Astrocyte (in vitro differentiated cells and primary cell): ENCODE data around the gene STRA8. TPM values are rescaled to one million over a fixed set of nuclear protein-coding genes. Genes with fewer than 3 reads are reported as not detected.

Source experiments
- DNase-seq: peaks from one replicate; pipeline ENCODE4 v3.0.0-alpha.2; 2010; ENCODE audit warnings: low read depth
- FAIRE-seq: peaks from 2 replicates; lab custom pipeline; 2011; peaks lifted over from hg19 to GRCh38; lab: Jason Lieb, UNC
- H2AFZ ChIP-seq: 2 replicates; pipeline ENCODE4 v1.6.0; 2012; ENCODE audit warnings: low read depth, low read length, inconsistent platforms
- H3K27ac ChIP-seq: 2 replicates; pipeline ENCODE4 v1.5.1; 2011; ENCODE audit warnings: low read depth, low read length, inconsistent platforms
- H3K27me3 ChIP-seq: 2 replicates; pipeline ENCODE4 v1.6.0; 2011; ENCODE audit warnings: low read length, inconsistent platforms; ENCODE audit not compliant: insufficient read depth
- H3K36me3 ChIP-seq: 2 replicates; pipeline ENCODE4 v1.5.1; 2011; ENCODE audit warnings: low read length, inconsistent platforms; ENCODE audit not compliant: insufficient read depth
- H3K4me1 ChIP-seq: 2 replicates; pipeline ENCODE4 v1.5.1; 2011; ENCODE audit warnings: low read length, inconsistent platforms; ENCODE audit not compliant: insufficient read depth
- H3K4me2 ChIP-seq: 2 replicates; pipeline ENCODE4 v1.6.0; 2012; ENCODE audit warnings: low read length, inconsistent platforms
- H3K4me3 ChIP-seq: 2 replicates; pipeline ENCODE4 v1.5.1; 2011; ENCODE audit warnings: low read depth, mild to moderate bottlenecking, low read length, inconsistent platforms; ENCODE audit not compliant: insufficient read depth
- H3K79me2 ChIP-seq: 2 replicates; pipeline ENCODE4 v1.6.0; 2012; ENCODE audit warnings: mild to moderate bottlenecking, low read length, inconsistent platforms; ENCODE audit not compliant: insufficient read depth
- H3K9ac ChIP-seq: 2 replicates; pipeline ENCODE4 v1.6.0; 2012; ENCODE audit warnings: mild to moderate bottlenecking, low read length, inconsistent platforms
- H3K9me3 ChIP-seq: 2 replicates; pipeline ENCODE4 v1.5.1; 2012; ENCODE audit warnings: low read depth, mild to moderate bottlenecking, low read length, inconsistent platforms; ENCODE audit not compliant: insufficient read depth
- H4K20me1 ChIP-seq: 2 replicates; pipeline ENCODE4 v1.6.0; 2012; ENCODE audit warnings: low read length, inconsistent platforms; ENCODE audit not compliant: insufficient read depth
- H3K27ac Mint-ChIP-seq: one replicate; pipeline ENCODE4 v1.8.0; 2021; ENCODE audit warnings: mild to moderate bottlenecking, mixed read lengths; ENCODE audit not compliant: unreplicated experiment
- H3K27me3 Mint-ChIP-seq: one replicate; pipeline ENCODE4 v1.8.0; 2021; ENCODE audit warnings: low read depth, mixed read lengths; ENCODE audit not compliant: unreplicated experiment
- H3K36me3 Mint-ChIP-seq: one replicate; pipeline ENCODE4 v1.8.0; 2021; ENCODE audit warnings: low read depth, mixed read lengths; ENCODE audit not compliant: unreplicated experiment
- H3K4me1 Mint-ChIP-seq: one replicate; pipeline ENCODE4 v1.8.0; 2021; ENCODE audit warnings: low read depth, mixed read lengths; ENCODE audit not compliant: unreplicated experiment
- H3K4me3 Mint-ChIP-seq: one replicate; pipeline ENCODE4 v1.8.0; 2021; ENCODE audit warnings: mild to moderate bottlenecking, moderate library complexity, mixed read lengths; ENCODE audit not compliant: unreplicated experiment
- H3K9me3 Mint-ChIP-seq: one replicate; pipeline ENCODE4 v1.8.0; 2021; ENCODE audit warnings: mild to moderate bottlenecking, mixed read lengths; ENCODE audit not compliant: unreplicated experiment
- CTCF ChIP-seq: IDR thresholded peaks from 2 replicates; pipeline ENCODE4 v1.5.1; 2011; ENCODE audit warnings: low read depth, mild to moderate bottlenecking, inconsistent platforms, low read length, moderate library complexity; ENCODE audit not compliant: insufficient read depth
- EZH2 ChIP-seq: IDR thresholded peaks from 2 replicates; pipeline ENCODE4 v1.6.1; 2012; ENCODE audit warnings: mild to moderate bottlenecking, low read length, inconsistent platforms; ENCODE audit not compliant: insufficient read depth
- total RNA-seq: library from RNA; stranded (reverse); gene quantifications from 2 replicates; pipeline ENCODE4 v1.2.1, GENCODE V29; 2021

The STRA8 gene
- total RNA-seq, 1 donor from 2014 or later, result not detected

- no peaks in the 10 kb centered on the region for H3K36me3 ChIP-seq
- DNase-seq (no peak), FAIRE-seq (no peak)
- peaks cover 3% of the 10 kb centered on the region for H3K27me3 ChIP-seq
- no peaks in the 10 kb centered on the region for H3K36me3 Mint-ChIP-seq
- H3K27me3 Mint-ChIP-seq, result peaks cover 6% of the 10 kb centered on the region
- peaks cover 7% of the 10 kb centered on the region for H3K4me1 ChIP-seq
- H3K9me3 Mint-ChIP-seq, result peaks cover 9% of the 10 kb centered on the region
- no peak overlapping the region for H3K27ac ChIP-seq
- H2AFZ ChIP-seq, result no peak overlapping the region
- no peak overlapping the region for H3K4me3 Mint-ChIP-seq
- no peak overlapping the region for H3K9ac ChIP-seq
- H3K4me3 ChIP-seq, result no peak overlapping the region
- H3K27ac Mint-ChIP-seq, result no peak overlapping the region
- no peak for TF ChIP-seq CTCF
- TF ChIP-seq EZH2, result no peak
- peaks cover 17% of the 10 kb centered on the region for H3K4me1 Mint-ChIP-seq
- no peak overlapping the region for H3K4me2 ChIP-seq
- H3K79me2 ChIP-seq, result no peaks in the 10 kb centered on the region
- H4K20me1 ChIP-seq, result no peaks in the 10 kb centered on the region
- H3K9me3 ChIP-seq, result peaks cover 11% of the 10 kb centered on the region
Measured at GRCh38 chr7:135262623-135263320, 29.1 kb downstream of the STRA8 start.

GRCh38 chr7:135263321-135263970 is 29.8 kb downstream of the STRA8 start:
- no peak overlapping the region for H3K27ac ChIP-seq
- Mint-ChIP-seq H3K27me3 (peaks cover 8% of the 10 kb centered on the region), H3K4me1 (peaks cover 17% of the 10 kb centered on the region), H3K27ac (no peak overlapping the region), H3K36me3 (no peaks in the 10 kb centered on the region), H3K9me3 (peaks cover 9% of the 10 kb centered on the region), H3K4me3 (no peak overlapping the region)
- no peaks in the 10 kb centered on the region for H4K20me1 ChIP-seq
- H3K9me3 ChIP-seq, result peaks cover 11% of the 10 kb centered on the region
- no peaks in the 10 kb centered on the region for H3K36me3 ChIP-seq
- no peak overlapping the region for H3K4me2 ChIP-seq
- DNase-seq, result no peak
- peaks cover 7% of the 10 kb centered on the region for H3K4me1 ChIP-seq
- no peak for FAIRE-seq
- H3K4me3 ChIP-seq, result no peak overlapping the region
- TF ChIP-seq EZH2 (no peak), CTCF (no peak)
- no peaks in the 10 kb centered on the region for H3K79me2 ChIP-seq
- H3K27me3 ChIP-seq, result peaks cover 3% of the 10 kb centered on the region
- no peak overlapping the region for H3K9ac ChIP-seq
- no peak overlapping the region for H2AFZ ChIP-seq

GRCh38 chr7:135265637-135266036 is 32.0 kb downstream of the STRA8 start:
- FAIRE-seq (no peak), DNase-seq (no peak)
- no peaks in the 10 kb centered on the region for H3K79me2 ChIP-seq
- H3K9me3 Mint-ChIP-seq, result peaks cover 11% of the 10 kb centered on the region
- peaks cover 15% of the 10 kb centered on the region for H3K27me3 Mint-ChIP-seq
- H3K36me3 ChIP-seq, result no peaks in the 10 kb centered on the region
- no peak overlapping the region for H2AFZ ChIP-seq
- H3K4me1 ChIP-seq, result peaks cover 7% of the 10 kb centered on the region
- H4K20me1 ChIP-seq, result no peaks in the 10 kb centered on the region
- peaks cover 11% of the 10 kb centered on the region for H3K9me3 ChIP-seq
- no peak overlapping the region for H3K27ac Mint-ChIP-seq
- H3K4me3 ChIP-seq, result no peak overlapping the region
- H3K27me3 ChIP-seq, result peaks cover 3% of the 10 kb centered on the region
- no peak overlapping the region for H3K27ac ChIP-seq
- H3K36me3 Mint-ChIP-seq, result no peaks in the 10 kb centered on the region
- no peak overlapping the region for H3K4me2 ChIP-seq
- H3K9ac ChIP-seq, result no peak overlapping the region
- TF ChIP-seq EZH2 (no peak), CTCF (no peak)
- H3K4me1 Mint-ChIP-seq, result peaks cover 16% of the 10 kb centered on the region
- no peak overlapping the region for H3K4me3 Mint-ChIP-seq
